Astrocyte (in vitro differentiated cells and primary cell): ENCODE results near the gene BICRA. TPM values are rescaled to one million over a fixed set of nuclear protein-coding genes. Genes with fewer than 3 reads are reported as not detected.

Experiments used
- DNase-seq: peaks from one replicate; pipeline ENCODE4 v3.0.0-alpha.2; 2010; ENCODE audit warnings: low read depth
- FAIRE-seq: peaks from 2 replicates; lab custom pipeline; 2011; peaks lifted over from hg19 to GRCh38; lab: Jason Lieb, UNC
- H2AFZ ChIP-seq: 2 replicates; pipeline ENCODE4 v1.6.0; 2012; ENCODE audit warnings: low read depth, low read length, inconsistent platforms
- H3K27ac ChIP-seq: 2 replicates; pipeline ENCODE4 v1.5.1; 2011; ENCODE audit warnings: low read depth, low read length, inconsistent platforms
- H3K27me3 ChIP-seq: 2 replicates; pipeline ENCODE4 v1.6.0; 2011; ENCODE audit warnings: low read length, inconsistent platforms; ENCODE audit not compliant: insufficient read depth
- H3K36me3 ChIP-seq: 2 replicates; pipeline ENCODE4 v1.5.1; 2011; ENCODE audit warnings: low read length, inconsistent platforms; ENCODE audit not compliant: insufficient read depth
- H3K4me1 ChIP-seq: 2 replicates; pipeline ENCODE4 v1.5.1; 2011; ENCODE audit warnings: low read length, inconsistent platforms; ENCODE audit not compliant: insufficient read depth
- H3K4me2 ChIP-seq: 2 replicates; pipeline ENCODE4 v1.6.0; 2012; ENCODE audit warnings: low read length, inconsistent platforms
- H3K4me3 ChIP-seq: 2 replicates; pipeline ENCODE4 v1.5.1; 2011; ENCODE audit warnings: low read depth, mild to moderate bottlenecking, low read length, inconsistent platforms; ENCODE audit not compliant: insufficient read depth
- H3K79me2 ChIP-seq: 2 replicates; pipeline ENCODE4 v1.6.0; 2012; ENCODE audit warnings: mild to moderate bottlenecking, low read length, inconsistent platforms; ENCODE audit not compliant: insufficient read depth
- H3K9ac ChIP-seq: 2 replicates; pipeline ENCODE4 v1.6.0; 2012; ENCODE audit warnings: mild to moderate bottlenecking, low read length, inconsistent platforms
- H3K9me3 ChIP-seq: 2 replicates; pipeline ENCODE4 v1.5.1; 2012; ENCODE audit warnings: low read depth, mild to moderate bottlenecking, low read length, inconsistent platforms; ENCODE audit not compliant: insufficient read depth
- H4K20me1 ChIP-seq: 2 replicates; pipeline ENCODE4 v1.6.0; 2012; ENCODE audit warnings: low read length, inconsistent platforms; ENCODE audit not compliant: insufficient read depth
- H3K27ac Mint-ChIP-seq: one replicate; pipeline ENCODE4 v1.8.0; 2021; ENCODE audit warnings: mild to moderate bottlenecking, mixed read lengths; ENCODE audit not compliant: unreplicated experiment
- H3K27me3 Mint-ChIP-seq: one replicate; pipeline ENCODE4 v1.8.0; 2021; ENCODE audit warnings: low read depth, mixed read lengths; ENCODE audit not compliant: unreplicated experiment
- H3K36me3 Mint-ChIP-seq: one replicate; pipeline ENCODE4 v1.8.0; 2021; ENCODE audit warnings: low read depth, mixed read lengths; ENCODE audit not compliant: unreplicated experiment
- H3K4me1 Mint-ChIP-seq: one replicate; pipeline ENCODE4 v1.8.0; 2021; ENCODE audit warnings: low read depth, mixed read lengths; ENCODE audit not compliant: unreplicated experiment
- H3K4me3 Mint-ChIP-seq: one replicate; pipeline ENCODE4 v1.8.0; 2021; ENCODE audit warnings: mild to moderate bottlenecking, moderate library complexity, mixed read lengths; ENCODE audit not compliant: unreplicated experiment
- H3K9me3 Mint-ChIP-seq: one replicate; pipeline ENCODE4 v1.8.0; 2021; ENCODE audit warnings: mild to moderate bottlenecking, mixed read lengths; ENCODE audit not compliant: unreplicated experiment
- CTCF ChIP-seq: IDR thresholded peaks from 2 replicates; pipeline ENCODE4 v1.5.1; 2011; ENCODE audit warnings: low read depth, mild to moderate bottlenecking, inconsistent platforms, low read length, moderate library complexity; ENCODE audit not compliant: insufficient read depth
- EZH2 ChIP-seq: IDR thresholded peaks from 2 replicates; pipeline ENCODE4 v1.6.1; 2012; ENCODE audit warnings: mild to moderate bottlenecking, low read length, inconsistent platforms; ENCODE audit not compliant: insufficient read depth
- total RNA-seq: library from RNA; stranded (reverse); gene quantifications from 2 replicates; pipeline ENCODE4 v1.2.1, GENCODE V29; 2021

The BICRA gene
- total RNA-seq, 1 donor from 2014 or later, result 20.7 TPM

DNA sequence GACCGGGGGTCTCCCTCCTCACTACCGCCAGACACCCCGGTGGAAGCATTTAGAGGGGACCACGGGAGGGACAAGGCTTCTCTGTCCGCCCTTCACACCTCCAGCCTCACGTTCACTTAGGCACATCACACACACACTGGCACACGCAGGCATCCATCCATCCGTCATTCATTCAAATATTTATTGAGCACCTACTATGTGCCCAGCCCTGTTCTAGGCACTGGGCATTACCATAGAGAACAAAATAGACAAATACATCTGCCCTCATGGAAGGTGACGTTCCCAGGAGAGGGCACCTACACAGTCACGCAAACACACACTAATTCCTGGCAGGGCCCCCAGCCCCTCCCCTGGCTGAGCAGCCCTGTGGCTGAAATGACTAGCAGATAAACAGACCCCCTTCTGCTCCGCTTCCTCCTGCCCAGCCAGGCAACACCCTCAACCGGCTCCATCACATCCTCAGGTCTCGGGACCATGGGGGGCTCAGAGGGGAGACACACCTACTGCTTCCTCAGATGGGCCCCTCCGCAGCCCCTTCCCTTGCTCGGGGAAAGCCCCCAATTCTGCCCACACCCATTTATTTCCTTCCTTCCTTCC, 132.7 kb downstream of the BICRA start:
- no peaks in the 10 kb centered on the region for H3K9me3 Mint-ChIP-seq
- H3K4me1 Mint-ChIP-seq, result peaks cover 14% of the 10 kb centered on the region
- Histone ChIP-seq H3K36me3 (peaks cover 18% of the 10 kb centered on the region), H3K9ac (peak overlapping the region; percentile 87), H3K4me1 (peaks cover 24% of the 10 kb centered on the region), H3K27ac (peak overlapping the region; percentile 99), H3K27me3 (no peaks in the 10 kb centered on the region), H3K4me3 (no peak overlapping the region), H4K20me1 (peaks cover 2% of the 10 kb centered on the region), H3K9me3 (no peaks in the 10 kb centered on the region), H3K4me2 (peak overlapping the region; percentile 89), H3K79me2 (peaks cover 9% of the 10 kb centered on the region), H2AFZ (no peak overlapping the region)
- FAIRE-seq, result no peak
- DNase-seq, result no peak
- TF ChIP-seq CTCF (no peak), EZH2 (no peak)
- H3K36me3 Mint-ChIP-seq, result peaks cover 20% of the 10 kb centered on the region
- peak overlapping the region; percentile 88 for H3K27ac Mint-ChIP-seq
- H3K27me3 Mint-ChIP-seq, result no peaks in the 10 kb centered on the region
- peak overlapping the region; percentile 17 for H3K4me3 Mint-ChIP-seq

DNA sequence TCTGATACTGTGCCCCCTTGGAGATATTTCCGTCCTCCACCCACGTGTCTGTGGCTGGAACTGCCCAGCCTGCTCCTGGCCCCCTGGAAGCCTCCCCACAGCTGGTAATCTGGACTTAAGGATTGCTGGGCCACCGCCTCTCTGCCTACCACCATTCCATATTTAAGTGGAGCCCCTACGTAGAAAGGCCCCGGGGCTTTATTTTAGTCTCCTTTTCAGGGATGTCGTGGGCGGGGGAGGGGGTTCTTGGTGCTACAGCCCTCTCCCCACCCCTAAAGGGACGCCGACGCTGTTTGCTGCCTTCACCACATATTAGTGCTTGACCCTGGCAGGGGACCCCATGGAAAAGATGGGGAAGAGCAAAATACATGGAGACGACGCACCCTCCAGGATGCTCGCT, 133.7 kb downstream of the BICRA start:
- H3K27ac Mint-ChIP-seq, result peak overlapping the region; percentile 88
- FAIRE-seq, result no peak

More for the DNA sequence above, 133.7 kb downstream of the BICRA start:
- Mint-ChIP-seq H3K4me3 (peak overlapping the region; percentile 20), H3K36me3 (peaks cover 22% of the 10 kb centered on the region), H3K9me3 (no peaks in the 10 kb centered on the region), H3K4me1 (peaks cover 18% of the 10 kb centered on the region), H3K27me3 (no peaks in the 10 kb centered on the region)
- H3K27ac ChIP-seq, result peak overlapping the region; percentile 99
- peak overlapping the region; percentile 89 for H3K4me2 ChIP-seq
- DNase-seq, result peak; percentile 31
- peaks cover 26% of the 10 kb centered on the region for H3K4me1 ChIP-seq
- TF ChIP-seq EZH2 (no peak), CTCF (no peak)
- peaks cover 10% of the 10 kb centered on the region for H4K20me1 ChIP-seq
- peaks cover 17% of the 10 kb centered on the region for H3K36me3 ChIP-seq
- H3K9ac ChIP-seq, result peak overlapping the region; percentile 87
- peak overlapping the region; percentile 43 for H2AFZ ChIP-seq
- H3K9me3 ChIP-seq, result no peaks in the 10 kb centered on the region
- H3K4me3 ChIP-seq, result peak overlapping the region; percentile 43
- no peaks in the 10 kb centered on the region for H3K27me3 ChIP-seq
- H3K79me2 ChIP-seq, result peaks cover 16% of the 10 kb centered on the region
